A549 (cell line): ENCODE measurements around the gene GXYLT2. TPM values are rescaled to one million over a fixed set of nuclear protein-coding genes. Genes with fewer than 3 reads are reported as not detected.

Experiments used
- ATAC-seq, 2 experiments: fragments of 200-7000 bp in 1 of 2; fragments of >200 bp in 1 of 2; cut with Nextera tagmentation in 1 of 2; cut with Tn5 transposase in 1 of 2; 3 replicates each; pipeline versions ENCODE4 v1.8.0 to v1.9.1; 2018 to 2020; ENCODE audit warnings: mild to moderate bottlenecking in 1 of 2, moderate library complexity in 1 of 2
- CTCF ChIA-PET: fragments of 300-600 bp; sonication (Branson Sonifier 250); formaldehyde crosslinking; extraction: SDS; loops from one replicate; lab custom pipeline; 2021; ENCODE audit warnings: antibody characterized with exemption, inconsistent platforms; lab: Yijun Ruan, JAX
- POLR2A ChIA-PET: fragments of 350-600 bp; formaldehyde crosslinking; extraction: SDS; loops from one replicate; lab custom pipeline; 2021; ENCODE audit warnings: antibody characterized with exemption, inconsistent platforms; lab: Yijun Ruan, JAX
- DNase-seq, 2 experiments: peaks; one replicate each; pipeline versions ENCODE4 v3.0.0 to v3.0.0-alpha.2; 2011 to 2016; ENCODE audit warnings: low read depth in 1 of 2, low spot score in 1 of 2
- FAIRE-seq: peaks from 2 replicates; lab custom pipeline; 2011; peaks lifted over from hg19 to GRCh38; lab: Jason Lieb, UNC
- H3K27ac ChIP-seq, 2 experiments: fragments of >200 bp; sonication (Bioruptor Twin); formaldehyde crosslinking; 3 replicates each; pipeline ENCODE4 v1.5.1; 2016 to 2017
- H3K4me1 ChIP-seq: fragments of >200 bp; sonication (Bioruptor Twin); formaldehyde crosslinking; 3 replicates; pipeline ENCODE4 v1.6.1; 2016
- H3K4me2 ChIP-seq: fragments of >200 bp; sonication (Bioruptor Twin); formaldehyde crosslinking; 3 replicates; pipeline ENCODE4 v1.6.1; 2016
- H3K4me3 ChIP-seq: fragments of >200 bp; sonication (Bioruptor Twin); formaldehyde crosslinking; 3 replicates; pipeline ENCODE4 v1.5.1; 2016
- H3K9me3 ChIP-seq: fragments of >200 bp; sonication (Bioruptor Twin); formaldehyde crosslinking; 3 replicates; pipeline ENCODE4 v1.6.1; 2016
- BCL3 ChIP-seq: fragments of >200 bp; sonication (Bioruptor Twin); formaldehyde crosslinking; IDR thresholded peaks from 3 replicates; pipeline ENCODE4 v1.6.1; 2016
- CEBPB ChIP-seq, 2 experiments: fragments of >200 bp in 1 of 2; sonication (Bioruptor Twin) in 1 of 2; formaldehyde crosslinking in 1 of 2; IDR thresholded peaks; 2 replicates each; pipeline ENCODE4 v1.6.1; 2012 to 2016
- CHD4 ChIP-seq: fragments of 200-600 bp; sonication (generic); IDR thresholded peaks from 2 replicates; pipeline ENCODE4 v1.6.1; 2016; ENCODE audit warnings: antibody characterized with exemption, mild to moderate bottlenecking, borderline replicate concordance
- CTCF ChIP-seq: fragments of >200 bp; sonication (Bioruptor Twin); formaldehyde crosslinking; IDR thresholded peaks from 3 replicates; pipeline ENCODE4 v1.5.1; 2016
- EHMT2 ChIP-seq: fragments of 200-600 bp; sonication (generic); IDR thresholded peaks from 2 replicates; pipeline ENCODE4 v1.6.1; 2016; ENCODE audit warnings: antibody characterized with exemption, low read depth, mild to moderate bottlenecking, moderate library complexity
- ESRRA ChIP-seq: fragments of 150-350 bp; IDR thresholded peaks from 2 replicates; pipeline ENCODE4 v1.6.1; 2014; ENCODE audit warnings: mild to moderate bottlenecking, low read length, borderline replicate concordance
- FOSB ChIP-seq: fragments of 250-450 bp; sonication (Bioruptor Pico); IDR thresholded peaks from 2 replicates; pipeline ENCODE4 v1.5.0; 2020; ENCODE audit warnings: mild to moderate bottlenecking, moderate library complexity
- FOSL2 ChIP-seq, 2 experiments: fragments of 450-650 bp in 1 of 2; fragments of >200 bp in 1 of 2; sonication (Bioruptor Twin) in 1 of 2; formaldehyde crosslinking; IDR thresholded peaks; 2 replicates each; pipeline versions ENCODE4 v1.5.0 to v1.6.1; 2016 to 2020; ENCODE audit warnings: mild to moderate bottlenecking in 1 of 2, moderate library complexity in 1 of 2
- HES2 ChIP-seq: fragments of >200 bp; sonication (Bioruptor Twin); formaldehyde crosslinking; IDR thresholded peaks from 2 replicates; pipeline ENCODE4 v1.6.1; 2016
- MAZ ChIP-seq: fragments of 150-350 bp; IDR thresholded peaks from 2 replicates; pipeline ENCODE4 v1.6.1; 2014; ENCODE audit warnings: antibody characterized with exemption, low read depth, low read length, borderline replicate concordance
- NPAS2 ChIP-seq: fragments of 250-450 bp; sonication (Bioruptor Pico); IDR thresholded peaks from 2 replicates; pipeline ENCODE4 v1.8.0; 2022; ENCODE audit warnings: mild to moderate bottlenecking, moderate library complexity, borderline replicate concordance
- POLR2AphosphoS2 ChIP-seq: conservative IDR thresholded peaks from 2 replicates; pipeline ENCODE4 v1.6.1; 2012; ENCODE audit warnings: low read length, improper control_type of control experiment, inconsistent platforms
- RAD21 ChIP-seq, 2 experiments: fragments of >200 bp in 1 of 2; sonication (Bioruptor Twin) in 1 of 2; formaldehyde crosslinking in 1 of 2; IDR thresholded peaks in 1 of 2; conservative IDR thresholded peaks in 1 of 2; 2 replicates in 1 of 2; 3 replicates in 1 of 2; pipeline ENCODE4 v1.6.1; 2012 to 2018; ENCODE audit warnings: inconsistent platforms in 1 of 2
- RARB ChIP-seq: fragments of 250-450 bp; sonication (Bioruptor Pico); IDR thresholded peaks from 2 replicates; pipeline ENCODE4 v1.8.0; 2021; ENCODE audit warnings: mild to moderate bottlenecking, moderate library complexity
- RFX5 ChIP-seq: fragments of 450-650 bp; IDR thresholded peaks from 2 replicates; pipeline ENCODE4 v1.7.1; 2014; ENCODE audit warnings: antibody characterized with exemption, mild to moderate bottlenecking, moderate library complexity
- SMC3 ChIP-seq: fragments of >200 bp; sonication (Bioruptor Twin); formaldehyde crosslinking; IDR thresholded peaks from 3 replicates; pipeline ENCODE4 v1.6.1; 2018; ENCODE audit warnings: inconsistent platforms
- SREBF2 ChIP-seq: fragments of 450-650 bp; IDR thresholded peaks from 2 replicates; pipeline ENCODE4 v1.6.1; 2014; ENCODE audit warnings: mild to moderate bottlenecking, moderate library complexity
- TP53 ChIP-seq: fragments of 250-450 bp; sonication (Bioruptor Pico); IDR thresholded peaks from 2 replicates; pipeline ENCODE4 v1.5.0; 2021; ENCODE audit warnings: mild to moderate bottlenecking, moderate library complexity
- USF2 ChIP-seq: fragments of 450-650 bp; IDR thresholded peaks from 2 replicates; pipeline ENCODE4 v1.6.1; 2014; ENCODE audit warnings: antibody characterized with exemption
- ZNF302 ChIP-seq: fragments of 250-450 bp; sonication (Bioruptor Pico); IDR thresholded peaks from 2 replicates; pipeline ENCODE4 v1.9.0; 2021; ENCODE audit warnings: inconsistent platforms, mild to moderate bottlenecking, moderate library complexity
- WGBS: methylation state at CpG from one replicate; pipeline ENCODE4 v1.1.6; 2017; ENCODE audit errors: missing lambda C conversion rate; 5-methylcytosine and 5-hydroxymethylcytosine counted together
- polyA plus RNA-seq, 4 experiments: library from polyadenylated mRNA; depleted of rRNA in 3 of 4; stranded (reverse); fragments of >200 nt; fragmentation: RNase III in 1 of 4; extraction: RNeasy Plus Mini Kit Qiagen cat#74134 plus additional on column Dnase treatment in 1 of 4; gene quantifications; 2 replicates in 3 of 4; 3 replicates in 1 of 4; pipeline ENCODE4 v1.2.3, GENCODE V29; 2011 to 2017

GXYLT2 gene
- polyA plus RNA-seq, 2 of the 4 experiments (the other 2 are of a cell fraction), result 1.9 to 3.3 TPM

- H3K4me1 ChIP-seq, result no peaks in the 10 kb centered on the region
- H3K4me3 ChIP-seq, result no peak overlapping the region
- FAIRE-seq (no peak), ATAC-seq (no peak), DNase-seq (no peak)
- H3K4me2 ChIP-seq, result no peak overlapping the region
- no peak overlapping the region for H3K27ac ChIP-seq
- TF ChIP-seq EHMT2 (no peak), CHD4 (no peak), FOSL2 (IDR thresholded peaks at IDR 0.05) (no peak), FOSL2 (CRISPR knock-in tag; IDR thresholded peaks at IDR 0.05) (no peak)
- ChIA-PET POLR2A (no interaction called here), CTCF (no interaction called here)
- H3K9me3 ChIP-seq, result no peaks in the 10 kb centered on the region
Measured at GRCh38 chr3:72932416-72932815, 44.6 kb downstream of the GXYLT2 start.

- FAIRE-seq (peak; percentile 67), DNase-seq (peak; percentile 70), ATAC-seq (peak; percentile 94 to 98)
- ChIA-PET POLR2A (no interaction called here), CTCF (interaction anchor here (0.6 to 3.0 kb wide), 29 partner anchors 9 to 1060 kb away, joined by 3 to 42 read pairs (median 4); partner anchors contain the start of gene PPP4R2)
- no peak overlapping the region for H3K4me3 ChIP-seq
- peaks cover 6% of the 10 kb centered on the region; the same call in 1 of the 3 replicates for H3K4me1 ChIP-seq
- 42% methylated on average over 5 of the region's 5 CpGs for WGBS
- peak overlapping the region; percentile 34 for H3K4me2 ChIP-seq
- no peaks in the 10 kb centered on the region for H3K9me3 ChIP-seq
- TF ChIP-seq TP53 (CRISPR knock-in tag) (no peak), RFX5 (no peak), MAZ (no peak), SMC3 (peak; percentile 83), HES2 (peak; percentile 15; the same call in 1 of the 2 replicates), CEBPB (IDR thresholded peaks at IDR 0.05) (peak; percentile 86 to 91), CTCF (peak; percentile 79), RAD21 (conservative IDR thresholded peaks at IDR 0.05 in 1 of 2, IDR thresholded peaks at IDR 0.05 in 1 of 2) (peak; percentile 55 to 74)
- H3K27ac ChIP-seq, result peak overlapping the region in 1 of 2 experiments; percentile 33; a peak in 1 of 6 replicates
Measured at GRCh38 chr3:72938471-72939265, 50.8 kb downstream of the GXYLT2 start.

- ChIA-PET CTCF (interaction anchor here (1.1 to 2.5 kb wide), 4 partner anchors 57 to 146 kb away, joined by 3 to 13 read pairs (median 4); no protein-coding TSS in a partner anchor), POLR2A (interaction anchor here (1.3 kb wide), 1 partner anchor 56 kb away, joined by 4 read pairs; the partner anchor contains the start of gene PPP4R2)
- H3K9me3 ChIP-seq, result no peaks in the 10 kb centered on the region
- no peak for DNase-seq
- no peak overlapping the region for H3K27ac ChIP-seq
- H3K4me1 ChIP-seq, result peaks cover 13% of the 10 kb centered on the region; the same call in 2 of the 3 replicates
- H3K4me3 ChIP-seq, result no peak overlapping the region
- FAIRE-seq, result no peak
- 88% methylated on average over 1 of the region's 1 CpG for WGBS
- H3K4me2 ChIP-seq, result no peak overlapping the region
- TF ChIP-seq RARB (CRISPR knock-in tag), result no peak
- no peak for TF ChIP-seq FOSL2 (IDR thresholded peaks at IDR 0.05)
- TF ChIP-seq FOSL2 (CRISPR knock-in tag; IDR thresholded peaks at IDR 0.05), result no peak
- no peak for TF ChIP-seq BCL3
- TF ChIP-seq FOSB (CRISPR knock-in tag), result no peak
- no peak for TF ChIP-seq NPAS2 (CRISPR knock-in tag)
- no peak for TF ChIP-seq POLR2AphosphoS2
- TF ChIP-seq ZNF302, result no peak
- no peak for TF ChIP-seq ESRRA
- no peak for TF ChIP-seq SMC3
- TF ChIP-seq USF2, result no peak
- TF ChIP-seq SREBF2, result no peak
- TF ChIP-seq, all 56 proteins: peak for 0
- ATAC-seq, result peak in 1 of 2 experiments; percentile 39; a peak in 1 of 6 replicates
Measured at GRCh38 chr3:72941245-72941644, 53.4 kb downstream of the GXYLT2 start.
